Mucosa of stomach (tissue), 1 donor: Measurements from ENCODE around the gene ESR2.

ENCODE experiments used
- H3K27me3 ChIP-seq: one replicate; pipeline ENCODE4 v1.7.0; 2013; ENCODE audit warnings: mild to moderate bottlenecking, low read length; ENCODE audit not compliant: control insufficient read depth, insufficient read depth
- H3K36me3 ChIP-seq: one replicate; pipeline ENCODE4 v1.7.0; 2013; ENCODE audit warnings: low read length; ENCODE audit not compliant: control insufficient read depth, insufficient read depth
- H3K4me1 ChIP-seq: one replicate; pipeline ENCODE4 v1.7.0; 2013; ENCODE audit warnings: mild to moderate bottlenecking, low read length; ENCODE audit not compliant: control insufficient read depth, insufficient read depth
- H3K4me3 ChIP-seq: one replicate; pipeline ENCODE4 v1.7.0; 2013; ENCODE audit warnings: low read length
- H3K9ac ChIP-seq: one replicate; pipeline ENCODE4 v1.7.0; 2013; ENCODE audit warnings: mild to moderate bottlenecking, low read length, moderate library complexity
- H3K9me3 ChIP-seq: one replicate; pipeline ENCODE4 v1.7.0; 2013; ENCODE audit warnings: mild to moderate bottlenecking, low read length, moderate library complexity; ENCODE audit not compliant: control insufficient read depth
- donor health status: Pancreatic carcinoma.

Gene ESR2

DNA sequence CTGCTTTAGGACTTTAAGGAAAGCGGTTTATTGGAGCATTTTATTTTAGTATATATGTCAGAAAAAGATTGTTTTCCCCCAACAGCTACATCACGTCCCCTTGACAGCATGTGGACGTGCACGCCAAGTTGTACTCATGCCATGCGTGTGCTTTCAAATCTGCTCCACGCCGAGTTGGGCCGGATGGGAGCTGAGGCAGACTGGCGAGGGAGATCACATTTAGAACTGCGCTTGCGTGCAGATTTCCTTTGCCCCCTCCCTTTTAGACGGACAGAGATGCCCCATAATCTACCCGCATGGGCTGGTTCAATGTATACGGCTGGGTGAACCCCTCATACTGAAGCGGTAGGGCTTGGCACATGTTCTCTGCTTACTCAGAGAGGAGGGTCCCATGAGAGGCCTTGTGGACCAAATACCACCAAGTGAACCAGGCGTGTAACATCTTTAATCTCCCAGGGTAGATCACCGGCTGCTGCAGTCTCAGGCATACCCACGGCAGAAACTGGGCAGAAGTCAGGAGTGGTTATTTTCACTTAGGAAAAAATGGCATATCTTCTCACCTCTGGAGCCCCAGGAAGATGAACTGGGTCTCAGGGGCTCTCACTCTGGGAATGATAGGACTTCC, 92.1 kb downstream of the ESR2 start:
- Histone ChIP-seq H3K9ac (no peak overlapping the region), H3K27me3 (no peaks in the 10 kb centered on the region), H3K4me1 (peaks cover 10% of the 10 kb centered on the region), H3K4me3 (no peak overlapping the region), H3K36me3 (no peaks in the 10 kb centered on the region), H3K9me3 (no peaks in the 10 kb centered on the region)

DNA sequence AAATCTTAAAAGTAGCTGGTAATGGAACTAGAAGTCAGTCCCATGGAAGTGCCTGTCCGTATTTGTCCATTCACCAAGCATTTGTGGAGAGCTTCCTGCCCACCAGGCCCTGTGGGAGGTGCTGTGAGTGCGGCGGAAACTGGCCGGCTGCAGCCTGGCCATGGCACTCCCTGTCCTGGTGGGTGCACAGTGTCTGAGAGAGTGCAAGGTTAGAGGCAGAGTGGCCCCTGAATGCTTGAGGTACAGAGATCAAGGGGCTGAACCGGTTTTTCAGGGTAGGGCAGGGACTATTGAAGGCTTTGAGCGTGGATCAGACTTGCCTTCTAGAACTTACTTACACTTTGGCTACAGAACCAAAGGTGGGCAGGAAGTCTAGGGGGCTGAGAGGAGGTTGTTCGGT, 92.9 kb downstream of the ESR2 start:
- no peak overlapping the region for H3K9ac ChIP-seq
- peaks cover 10% of the 10 kb centered on the region for H3K4me1 ChIP-seq
- no peak overlapping the region for H3K4me3 ChIP-seq
- H3K36me3 ChIP-seq = no peaks in the 10 kb centered on the region
- no peaks in the 10 kb centered on the region for H3K9me3 ChIP-seq
- H3K27me3 ChIP-seq = no peaks in the 10 kb centered on the region

DNA sequence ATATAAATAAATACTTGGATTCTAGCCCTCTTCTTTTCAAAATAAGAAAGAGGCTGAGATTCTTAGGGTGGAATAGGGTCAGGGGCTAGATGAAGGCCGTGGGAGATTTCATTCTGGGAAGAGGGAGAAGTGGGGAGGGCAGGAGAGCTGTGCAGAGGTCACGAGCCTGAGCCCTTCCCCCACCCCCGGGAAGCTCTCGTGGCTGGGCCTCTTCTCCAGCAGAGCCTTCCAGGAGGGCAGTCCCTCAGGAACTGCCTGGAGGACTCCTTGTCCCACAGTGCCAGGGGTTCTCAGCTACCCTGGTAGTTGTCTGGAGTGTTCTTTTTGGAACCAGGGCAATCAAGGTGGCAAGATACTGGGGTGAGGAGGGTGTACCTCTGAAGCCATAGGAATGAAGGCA, 94.0 kb downstream of the ESR2 start:
- Histone ChIP-seq H3K36me3 (no peaks in the 10 kb centered on the region), H3K4me3 (no peak overlapping the region), H3K9me3 (no peaks in the 10 kb centered on the region), H3K4me1 (peaks cover 10% of the 10 kb centered on the region), H3K27me3 (no peaks in the 10 kb centered on the region), H3K9ac (no peak overlapping the region)

DNA sequence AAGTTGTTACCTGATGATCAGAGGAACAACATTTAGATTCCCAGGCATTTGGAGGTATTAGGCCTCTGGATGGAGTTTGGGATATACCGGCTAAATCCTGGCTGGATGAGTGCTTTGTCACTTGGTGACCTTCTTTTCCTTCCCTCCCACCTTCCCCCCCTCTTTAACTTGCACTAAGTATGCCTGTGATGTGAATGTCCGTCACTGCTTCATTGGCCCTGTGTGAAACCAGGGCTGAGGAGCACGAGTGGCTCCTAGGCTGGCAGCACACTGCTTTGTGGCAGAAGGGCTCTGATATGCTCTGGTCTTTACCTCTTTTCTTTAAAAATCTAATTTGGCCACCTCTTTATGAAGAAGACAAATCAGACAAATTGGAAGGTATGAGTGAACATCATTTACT, 95.7 kb downstream of the ESR2 start:
- Histone ChIP-seq H3K4me1 (peaks cover 10% of the 10 kb centered on the region), H3K9ac (no peak overlapping the region), H3K4me3 (no peak overlapping the region), H3K9me3 (no peaks in the 10 kb centered on the region), H3K36me3 (no peaks in the 10 kb centered on the region), H3K27me3 (no peaks in the 10 kb centered on the region)

DNA sequence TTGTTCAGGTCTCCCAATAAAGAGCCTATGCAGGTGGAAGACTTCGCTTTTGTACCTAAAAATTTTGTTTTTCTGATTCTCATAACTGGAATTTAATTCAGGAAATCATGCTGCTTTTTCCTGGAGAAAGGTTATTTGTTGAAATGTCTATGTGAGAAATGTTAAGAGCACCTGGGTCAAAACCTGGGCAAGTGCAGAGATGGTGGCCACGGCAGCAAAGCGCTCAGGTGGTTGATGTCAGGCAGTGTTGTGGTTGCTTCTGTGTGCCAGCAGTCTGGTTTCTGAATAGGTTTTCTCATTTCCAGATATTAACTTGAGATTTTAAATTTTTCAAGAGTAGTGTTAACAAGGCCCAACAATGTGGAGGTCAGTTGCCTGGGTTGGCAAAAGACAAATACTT, 96.2 kb downstream of the ESR2 start:
- no peak overlapping the region for H3K4me3 ChIP-seq
- no peaks in the 10 kb centered on the region for H3K36me3 ChIP-seq
- no peak overlapping the region for H3K9ac ChIP-seq
- H3K4me1 ChIP-seq = peaks cover 10% of the 10 kb centered on the region
- no peaks in the 10 kb centered on the region for H3K27me3 ChIP-seq
- no peaks in the 10 kb centered on the region for H3K9me3 ChIP-seq

DNA sequence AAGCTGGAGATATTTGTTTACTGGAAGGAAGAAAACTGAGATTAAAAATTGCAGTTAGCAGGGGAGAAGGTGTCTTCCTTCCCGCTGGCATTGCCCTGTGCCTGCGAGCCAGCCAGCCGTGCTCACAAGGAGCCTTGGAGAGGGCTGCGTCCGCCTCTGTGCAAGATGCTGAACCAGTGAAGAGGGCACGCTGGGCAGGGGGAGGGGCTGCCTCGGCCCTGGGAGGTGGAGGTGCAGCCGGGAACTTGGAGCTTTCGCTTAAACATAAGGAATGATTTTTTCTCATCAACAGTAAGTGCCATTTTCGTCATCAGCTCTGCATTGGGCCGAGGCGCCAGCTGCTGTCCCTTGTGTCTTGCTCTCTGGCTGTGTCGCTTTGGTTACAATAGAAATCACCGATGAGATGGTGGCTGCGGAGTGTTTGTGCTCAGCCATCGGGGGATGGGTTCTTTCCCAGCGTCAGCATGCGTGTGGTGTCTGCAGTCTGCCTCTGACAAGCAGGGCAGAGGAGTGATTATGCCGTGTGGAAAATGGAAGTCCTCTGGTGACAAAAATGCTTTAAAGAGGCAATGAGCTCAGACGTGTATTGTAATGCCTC, 97.3 kb downstream of the ESR2 start:
- Histone ChIP-seq H3K27me3 (no peaks in the 10 kb centered on the region), H3K4me3 (no peak overlapping the region), H3K36me3 (no peaks in the 10 kb centered on the region), H3K9ac (no peak overlapping the region), H3K9me3 (no peaks in the 10 kb centered on the region), H3K4me1 (peaks cover 10% of the 10 kb centered on the region)

DNA sequence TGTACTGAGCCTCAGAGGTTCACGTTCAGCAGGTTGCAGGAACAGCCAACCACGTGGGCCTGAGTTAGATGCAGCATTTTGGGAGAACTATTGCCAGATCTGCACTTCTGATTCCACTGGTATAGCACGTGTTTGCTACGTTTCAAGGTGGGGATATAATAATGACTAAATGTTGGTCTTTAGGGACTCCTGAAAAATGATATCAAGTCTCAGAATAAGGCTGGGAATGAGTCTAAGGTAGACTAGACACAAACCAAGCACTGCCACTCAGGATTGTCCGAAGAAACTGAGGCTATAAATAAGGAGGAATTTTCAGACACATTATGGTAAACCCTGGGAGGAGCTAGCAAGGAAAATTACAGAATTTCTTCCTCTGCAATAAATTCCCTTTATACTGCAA, 98.1 kb downstream of the ESR2 start:
- no peak overlapping the region for H3K9ac ChIP-seq
- H3K4me1 ChIP-seq = peaks cover 5% of the 10 kb centered on the region
- no peaks in the 10 kb centered on the region for H3K9me3 ChIP-seq
- no peaks in the 10 kb centered on the region for H3K27me3 ChIP-seq
- no peak overlapping the region for H3K4me3 ChIP-seq
- no peaks in the 10 kb centered on the region for H3K36me3 ChIP-seq

DNA sequence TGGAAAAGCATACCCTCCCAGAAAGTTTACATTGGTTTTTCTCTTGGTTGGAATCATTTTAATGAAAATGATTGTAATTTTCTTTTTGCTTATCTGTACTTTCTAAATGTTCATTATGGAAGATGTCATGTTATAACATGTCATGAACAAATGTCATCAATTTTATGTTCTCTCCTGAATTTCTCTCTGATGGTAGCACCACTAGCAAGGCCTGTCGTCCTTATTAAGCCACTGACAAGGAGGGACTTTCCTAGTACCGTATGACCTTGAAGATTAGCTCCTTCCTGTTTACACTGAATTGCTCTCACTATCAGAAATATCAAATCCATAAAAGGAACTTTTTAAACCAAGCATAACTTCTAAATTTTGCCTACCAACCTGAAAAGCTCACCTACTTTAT, 99.0 kb downstream of the ESR2 start:
- no peaks in the 10 kb centered on the region for H3K9me3 ChIP-seq
- H3K9ac ChIP-seq = no peak overlapping the region
- H3K27me3 ChIP-seq = no peaks in the 10 kb centered on the region
- no peaks in the 10 kb centered on the region for H3K4me1 ChIP-seq
- no peak overlapping the region for H3K4me3 ChIP-seq
- H3K36me3 ChIP-seq = no peaks in the 10 kb centered on the region

DNA sequence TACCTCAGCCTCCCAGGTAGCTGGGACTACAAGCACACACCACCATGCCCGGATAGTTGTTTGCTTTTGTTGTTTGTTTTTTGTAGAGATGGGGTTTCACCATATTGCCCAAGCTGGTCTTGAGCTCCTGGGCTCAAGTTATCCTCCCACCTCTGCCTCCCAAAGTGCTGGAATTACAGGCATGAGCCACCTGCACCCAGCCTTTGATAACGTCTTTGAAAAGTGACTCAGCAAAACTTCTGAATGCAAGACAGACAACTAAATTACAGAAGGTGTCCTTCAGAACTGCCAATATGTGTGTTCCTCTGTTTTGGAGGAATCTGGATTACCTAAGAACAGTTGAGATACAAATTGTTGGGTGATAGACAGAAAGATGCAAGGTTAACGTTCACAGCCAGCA, 99.8 kb downstream of the ESR2 start:
- Histone ChIP-seq H3K9ac (no peak overlapping the region), H3K4me3 (no peak overlapping the region), H3K9me3 (no peaks in the 10 kb centered on the region), H3K27me3 (no peaks in the 10 kb centered on the region), H3K36me3 (no peaks in the 10 kb centered on the region), H3K4me1 (no peaks in the 10 kb centered on the region)

DNA sequence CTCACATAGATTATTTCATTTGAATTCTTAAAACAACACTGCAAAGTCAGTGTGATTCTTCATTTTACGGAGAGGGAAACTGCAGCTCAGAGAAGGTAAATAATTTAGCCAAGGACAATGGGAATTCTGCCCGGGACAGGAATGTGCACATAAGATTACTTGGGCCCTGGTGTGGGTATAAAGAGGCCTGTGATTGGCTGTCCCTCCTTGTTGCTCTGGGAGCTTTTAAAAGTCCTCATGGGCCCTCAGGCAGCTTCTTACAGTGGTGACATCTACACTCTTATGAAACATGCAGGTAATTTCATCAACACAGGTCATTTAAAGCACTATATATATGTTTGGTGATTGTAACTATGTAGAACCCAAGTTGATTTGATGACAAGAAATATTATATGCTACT, 100.3 kb downstream of the ESR2 start:
- Histone ChIP-seq H3K27me3 (no peaks in the 10 kb centered on the region), H3K4me1 (no peaks in the 10 kb centered on the region), H3K36me3 (no peaks in the 10 kb centered on the region), H3K4me3 (no peak overlapping the region), H3K9me3 (no peaks in the 10 kb centered on the region), H3K9ac (no peak overlapping the region)

DNA sequence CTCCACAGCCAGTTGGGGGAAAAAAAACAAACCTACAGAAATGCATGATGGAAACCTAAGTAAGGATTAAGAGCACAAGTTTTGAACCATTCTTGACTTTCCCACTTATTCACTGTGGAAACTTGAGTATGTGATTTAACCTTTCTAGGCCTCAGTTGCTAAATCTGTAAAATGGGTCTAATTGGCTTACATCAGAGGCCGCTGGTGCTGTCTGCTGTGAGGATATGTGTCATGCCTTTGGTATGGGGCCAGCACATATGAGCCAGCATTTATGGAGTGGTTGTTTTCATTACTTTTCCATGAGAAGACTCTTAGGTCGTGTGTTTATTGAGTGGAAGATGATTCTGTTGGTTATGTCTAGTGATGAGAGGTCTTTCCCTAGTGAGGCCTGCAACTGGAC, 102.4 kb downstream of the ESR2 start:
- no peaks in the 10 kb centered on the region for H3K4me1 ChIP-seq
- H3K36me3 ChIP-seq = no peaks in the 10 kb centered on the region
- no peak overlapping the region for H3K4me3 ChIP-seq
- no peak overlapping the region for H3K9ac ChIP-seq
- H3K9me3 ChIP-seq = no peaks in the 10 kb centered on the region
- no peaks in the 10 kb centered on the region for H3K27me3 ChIP-seq

DNA sequence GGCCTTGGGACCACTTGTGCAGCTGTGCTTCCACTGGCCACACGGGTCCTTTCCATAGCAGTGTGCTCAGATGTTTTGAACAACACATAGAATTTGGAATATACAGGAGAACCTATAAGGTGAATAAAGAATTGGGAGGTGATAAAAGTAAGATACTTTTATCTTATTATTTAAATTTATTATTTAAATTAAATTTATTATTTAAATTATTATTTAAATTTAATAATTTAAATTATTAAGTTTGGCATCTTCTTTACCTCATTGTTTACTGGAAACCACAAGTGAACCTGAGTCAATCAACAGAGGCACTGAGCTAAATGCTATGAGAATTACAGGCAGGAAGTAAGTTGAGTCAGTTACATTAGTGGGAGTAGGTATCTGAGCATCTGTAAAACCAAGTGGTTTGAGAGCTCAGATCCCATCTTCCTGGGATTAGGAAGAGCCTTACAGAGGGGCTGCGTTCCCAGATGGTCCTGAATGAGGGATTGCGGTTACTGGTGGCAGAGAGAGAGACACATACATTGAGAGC, 103.1 kb downstream of the ESR2 start:
- Histone ChIP-seq H3K9ac (no peak overlapping the region), H3K9me3 (no peaks in the 10 kb centered on the region), H3K36me3 (no peaks in the 10 kb centered on the region), H3K27me3 (no peaks in the 10 kb centered on the region), H3K4me3 (no peak overlapping the region), H3K4me1 (no peaks in the 10 kb centered on the region)

DNA sequence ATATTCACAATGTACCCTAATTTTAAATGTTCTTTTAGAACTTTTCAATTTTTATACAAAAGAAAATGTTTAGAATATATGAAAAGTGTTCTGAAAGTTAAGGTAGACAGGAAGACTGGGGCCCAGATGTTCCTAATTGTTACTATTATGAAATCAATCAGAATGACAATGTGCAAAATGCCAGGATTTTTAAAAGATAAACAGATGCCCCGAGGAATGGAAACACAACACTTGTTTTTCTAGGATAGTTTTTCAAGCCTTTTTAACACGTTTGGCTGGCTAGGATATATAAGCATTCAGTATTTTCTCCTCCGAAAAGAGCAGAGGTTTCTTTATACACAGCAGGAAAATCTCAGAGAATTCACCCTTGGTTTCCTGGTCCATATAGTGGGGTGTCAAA, 106.8 kb downstream of the ESR2 start:
- Histone ChIP-seq H3K9ac (no peak overlapping the region), H3K9me3 (no peaks in the 10 kb centered on the region), H3K4me3 (no peak overlapping the region), H3K4me1 (no peaks in the 10 kb centered on the region), H3K27me3 (no peaks in the 10 kb centered on the region), H3K36me3 (no peaks in the 10 kb centered on the region)
